ENCODE measurements around the gene PNPLA1.

Gene PNPLA1

DNA sequence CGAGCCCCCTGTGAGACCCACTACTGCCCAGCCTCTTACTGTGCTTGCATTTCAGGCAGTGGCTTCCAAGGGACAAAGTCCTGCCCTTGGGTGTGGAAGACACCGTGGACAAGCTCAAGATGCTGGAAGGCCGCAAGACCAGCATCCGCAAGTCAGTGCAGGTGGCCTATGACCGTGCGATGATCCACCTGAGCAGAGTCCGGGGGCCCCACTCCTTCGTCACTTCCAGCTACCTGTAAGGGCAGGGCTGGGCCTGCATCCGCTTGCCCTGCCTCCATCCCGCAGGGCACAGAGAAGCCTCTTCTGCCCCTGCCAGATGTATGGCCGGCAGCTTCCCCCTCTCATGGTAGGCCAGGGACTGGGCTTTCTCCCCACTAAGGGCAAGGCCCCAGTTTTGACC, 39.5 kb upstream of the PNPLA1 start:
- no peaks in the 10 kb centered on the region for H3K4me1 ChIP-seq (ENCODE audit: control insufficient read depth, insufficient read depth, low read length)
- no peak overlapping the region for H3K4me3 ChIP-seq (ENCODE audit: low read length in 2 of 2)
- H3K27ac ChIP-seq (ENCODE audit: low read length): no peak overlapping the region
- no peaks in the 10 kb centered on the region for H3K27me3 ChIP-seq (ENCODE audit: control insufficient read depth in 1 of 2, insufficient read depth in 2 of 2, low read length in 2 of 2)
- H3K9me3 ChIP-seq (ENCODE audit: control insufficient read depth in 2 of 2, low read length in 2 of 2): no peaks in the 10 kb centered on the region
- H3K36me3 ChIP-seq (ENCODE audit: control insufficient read depth in 2 of 2, insufficient read depth in 2 of 2, low read length in 2 of 2): peaks cover 48 to 60% of the 10 kb centered on the region in 2 donors
- H3K9ac ChIP-seq (ENCODE audit: low read length in 2 of 2): no peak overlapping the region

DNA sequence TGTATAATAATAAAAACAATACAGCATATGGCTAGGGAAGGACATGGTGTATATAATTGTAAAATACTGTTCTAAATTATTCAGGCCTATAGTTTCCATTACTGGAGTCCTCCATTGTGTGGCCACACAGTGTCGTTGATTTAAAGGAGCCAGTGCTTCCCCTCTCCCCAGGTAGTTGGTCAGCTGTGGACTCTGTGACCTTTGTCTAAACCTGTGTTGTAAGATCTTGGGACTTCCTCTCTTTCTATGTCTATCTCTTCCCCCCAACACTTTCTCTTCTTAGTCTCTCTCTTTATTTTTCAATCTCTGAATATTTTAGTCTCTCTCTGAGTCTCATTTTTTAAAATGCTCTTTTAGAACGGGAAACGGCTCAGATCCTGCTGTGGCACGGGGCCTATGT, 37.7 kb upstream of the PNPLA1 start:
- Histone ChIP-seq H3K27ac (ENCODE audit: low read length) (no peak overlapping the region), H3K4me1 (ENCODE audit: control insufficient read depth, insufficient read depth, low read length) (no peaks in the 10 kb centered on the region), H3K9me3 (ENCODE audit: control insufficient read depth in 2 of 2, low read length in 2 of 2) (no peaks in the 10 kb centered on the region), H3K9ac (ENCODE audit: low read length in 2 of 2) (no peak overlapping the region), H3K4me3 (ENCODE audit: low read length in 2 of 2) (no peak overlapping the region), H3K36me3 (ENCODE audit: control insufficient read depth in 2 of 2, insufficient read depth in 2 of 2, low read length in 2 of 2) (peaks cover 35 to 53% of the 10 kb centered on the region in 2 donors), H3K27me3 (ENCODE audit: control insufficient read depth in 1 of 2, insufficient read depth in 2 of 2, low read length in 2 of 2) (no peaks in the 10 kb centered on the region)

GRCh38 chr6:36235309-36235708, 34.6 kb upstream of the PNPLA1 start:
- no peak overlapping the region for H3K27ac ChIP-seq (ENCODE audit: low read length)
- H3K27me3 ChIP-seq (ENCODE audit: control insufficient read depth in 1 of 2, insufficient read depth in 2 of 2, low read length in 2 of 2): no peaks in the 10 kb centered on the region
- no peak overlapping the region for H3K4me3 ChIP-seq (ENCODE audit: low read length in 2 of 2)
- no peaks in the 10 kb centered on the region for H3K9me3 ChIP-seq (ENCODE audit: control insufficient read depth in 2 of 2, low read length in 2 of 2)
- peaks cover 13 to 27% of the 10 kb centered on the region in 2 donors for H3K36me3 ChIP-seq (ENCODE audit: control insufficient read depth in 2 of 2, insufficient read depth in 2 of 2, low read length in 2 of 2)
- no peaks in the 10 kb centered on the region for H3K4me1 ChIP-seq (ENCODE audit: control insufficient read depth, insufficient read depth, low read length)
- H3K9ac ChIP-seq (ENCODE audit: low read length in 2 of 2): no peak overlapping the region

DNA sequence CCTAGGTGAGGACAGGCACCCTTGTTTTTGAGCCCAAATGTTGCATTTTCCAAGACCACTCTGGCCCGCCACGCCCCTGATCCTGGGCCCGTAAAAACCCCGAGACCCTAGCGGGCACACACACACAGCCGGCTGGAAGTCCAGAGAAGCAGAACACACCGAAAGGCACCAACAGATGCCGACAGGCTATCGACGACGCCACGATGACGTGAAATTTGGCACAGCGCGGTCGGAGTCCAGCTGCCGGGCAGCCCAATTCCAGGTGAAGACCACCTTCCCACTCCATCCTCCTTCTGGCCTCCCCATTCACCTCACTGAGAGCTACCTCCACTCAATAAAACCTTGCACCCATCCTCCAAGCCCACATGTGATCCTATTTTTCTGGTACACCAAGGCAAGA, 34.0 kb upstream of the PNPLA1 start:
- Histone ChIP-seq H3K4me3 (ENCODE audit: low read length in 2 of 2) (no peak overlapping the region), H3K27me3 (ENCODE audit: control insufficient read depth in 1 of 2, insufficient read depth in 2 of 2, low read length in 2 of 2) (no peaks in the 10 kb centered on the region), H3K36me3 (ENCODE audit: control insufficient read depth in 2 of 2, insufficient read depth in 2 of 2, low read length in 2 of 2) (peaks cover 7 to 21% of the 10 kb centered on the region in 2 donors), H3K9ac (ENCODE audit: low read length in 2 of 2) (no peak overlapping the region), H3K9me3 (ENCODE audit: control insufficient read depth in 2 of 2, low read length in 2 of 2) (no peaks in the 10 kb centered on the region), H3K4me1 (ENCODE audit: control insufficient read depth, insufficient read depth, low read length) (no peaks in the 10 kb centered on the region), H3K27ac (ENCODE audit: low read length) (no peak overlapping the region)

- peaks cover 0 to 2% of the 10 kb centered on the region in 2 donors for H3K36me3 ChIP-seq (ENCODE audit: control insufficient read depth in 2 of 2, insufficient read depth in 2 of 2, low read length in 2 of 2)
- no peak overlapping the region for H3K9ac ChIP-seq (ENCODE audit: low read length in 2 of 2)
- H3K27ac ChIP-seq (ENCODE audit: low read length): no peak overlapping the region
- H3K4me3 ChIP-seq (ENCODE audit: low read length in 2 of 2): no peak overlapping the region
- H3K9me3 ChIP-seq (ENCODE audit: control insufficient read depth in 2 of 2, low read length in 2 of 2): no peaks in the 10 kb centered on the region
- H3K4me1 ChIP-seq (ENCODE audit: control insufficient read depth, insufficient read depth, low read length): no peaks in the 10 kb centered on the region
- H3K27me3 ChIP-seq (ENCODE audit: control insufficient read depth in 1 of 2, insufficient read depth in 2 of 2, low read length in 2 of 2): peaks cover 0 to 2% of the 10 kb centered on the region in 2 donors
Observed at GRCh38 chr6:36239774-36240173, 30.1 kb upstream of the PNPLA1 start.

DNA sequence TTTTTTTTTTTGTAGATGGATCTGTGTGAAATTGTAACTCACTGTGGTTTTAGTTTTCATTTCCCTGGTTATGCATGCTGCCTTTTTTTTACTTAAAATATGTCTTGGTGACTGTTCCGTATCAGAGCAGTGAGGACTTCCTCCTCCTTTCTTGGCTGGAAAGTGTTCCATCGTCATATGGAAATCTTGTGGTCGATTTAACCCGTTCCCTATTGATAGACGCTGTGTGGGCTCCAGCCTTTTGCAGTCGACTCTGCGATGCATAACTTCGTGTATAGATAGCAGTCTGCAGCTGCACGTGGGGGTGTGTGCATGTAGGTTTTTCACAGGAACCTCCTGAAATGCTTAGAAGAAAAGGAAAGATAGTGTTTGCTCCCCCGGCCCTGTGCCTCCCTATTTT, 28.1 kb upstream of the PNPLA1 start:
- H3K9me3 ChIP-seq (ENCODE audit: control insufficient read depth in 2 of 2, low read length in 2 of 2): no peaks in the 10 kb centered on the region
- no peak overlapping the region for H3K9ac ChIP-seq (ENCODE audit: low read length in 2 of 2)
- H3K36me3 ChIP-seq (ENCODE audit: control insufficient read depth in 2 of 2, insufficient read depth in 2 of 2, low read length in 2 of 2): no peaks in the 10 kb centered on the region
- no peak overlapping the region for H3K4me3 ChIP-seq (ENCODE audit: low read length in 2 of 2)
- H3K27me3 ChIP-seq (ENCODE audit: control insufficient read depth in 1 of 2, insufficient read depth in 2 of 2, low read length in 2 of 2): peaks cover 0 to 2% of the 10 kb centered on the region in 2 donors
- no peaks in the 10 kb centered on the region for H3K4me1 ChIP-seq (ENCODE audit: control insufficient read depth, insufficient read depth, low read length)
- H3K27ac ChIP-seq (ENCODE audit: low read length): no peak overlapping the region

GRCh38 chr6:36242161-36242560, 27.7 kb upstream of the PNPLA1 start:
- H3K9me3 ChIP-seq (ENCODE audit: control insufficient read depth in 2 of 2, low read length in 2 of 2): no peaks in the 10 kb centered on the region

GRCh38 chr6:36242626-36243025, 27.2 kb upstream of the PNPLA1 start:
- no peaks in the 10 kb centered on the region for H3K36me3 ChIP-seq (ENCODE audit: control insufficient read depth in 2 of 2, insufficient read depth in 2 of 2, low read length in 2 of 2)

More at GRCh38 chr6:36242161-36242560, 27.7 kb upstream of the PNPLA1 start:
- Histone ChIP-seq H3K4me3 (ENCODE audit: low read length in 2 of 2) (no peak overlapping the region), H3K9ac (ENCODE audit: low read length in 2 of 2) (no peak overlapping the region), H3K27ac (ENCODE audit: low read length) (no peak overlapping the region), H3K27me3 (ENCODE audit: control insufficient read depth in 1 of 2, insufficient read depth in 2 of 2, low read length in 2 of 2) (peaks cover 0 to 2% of the 10 kb centered on the region in 2 donors), H3K36me3 (ENCODE audit: control insufficient read depth in 2 of 2, insufficient read depth in 2 of 2, low read length in 2 of 2) (no peaks in the 10 kb centered on the region), H3K4me1 (ENCODE audit: control insufficient read depth, insufficient read depth, low read length) (no peaks in the 10 kb centered on the region)

GRCh38 chr6:36243562-36244212, 26.2 kb upstream of the PNPLA1 start:
- H3K27ac ChIP-seq (ENCODE audit: low read length): no peak overlapping the region
- H3K4me3 ChIP-seq (ENCODE audit: low read length in 2 of 2): no peak overlapping the region
- no peaks in the 10 kb centered on the region for H3K9me3 ChIP-seq (ENCODE audit: control insufficient read depth in 2 of 2, low read length in 2 of 2)
- no peaks in the 10 kb centered on the region for H3K36me3 ChIP-seq (ENCODE audit: control insufficient read depth in 2 of 2, insufficient read depth in 2 of 2, low read length in 2 of 2)
- no peak overlapping the region for H3K9ac ChIP-seq (ENCODE audit: low read length in 2 of 2)
- peaks cover 0 to 2% of the 10 kb centered on the region in 2 donors for H3K27me3 ChIP-seq (ENCODE audit: control insufficient read depth in 1 of 2, insufficient read depth in 2 of 2, low read length in 2 of 2)
- H3K4me1 ChIP-seq (ENCODE audit: control insufficient read depth, insufficient read depth, low read length): no peaks in the 10 kb centered on the region

More at GRCh38 chr6:36242626-36243025, 27.2 kb upstream of the PNPLA1 start:
- H3K9ac ChIP-seq (ENCODE audit: low read length in 2 of 2): no peak overlapping the region
- H3K9me3 ChIP-seq (ENCODE audit: control insufficient read depth in 2 of 2, low read length in 2 of 2): no peaks in the 10 kb centered on the region
- peaks cover 0 to 2% of the 10 kb centered on the region in 2 donors for H3K27me3 ChIP-seq (ENCODE audit: control insufficient read depth in 1 of 2, insufficient read depth in 2 of 2, low read length in 2 of 2)
- no peak overlapping the region for H3K4me3 ChIP-seq (ENCODE audit: low read length in 2 of 2)
- no peaks in the 10 kb centered on the region for H3K4me1 ChIP-seq (ENCODE audit: control insufficient read depth, insufficient read depth, low read length)
- no peak overlapping the region for H3K27ac ChIP-seq (ENCODE audit: low read length)

- H3K9me3 ChIP-seq (ENCODE audit: control insufficient read depth in 2 of 2, low read length in 2 of 2): no peaks in the 10 kb centered on the region
- H3K9ac ChIP-seq (ENCODE audit: low read length in 2 of 2): no peak overlapping the region
- no peaks in the 10 kb centered on the region for H3K36me3 ChIP-seq (ENCODE audit: control insufficient read depth in 2 of 2, insufficient read depth in 2 of 2, low read length in 2 of 2)
- H3K27ac ChIP-seq (ENCODE audit: low read length): no peak overlapping the region
- H3K27me3 ChIP-seq (ENCODE audit: control insufficient read depth in 1 of 2, insufficient read depth in 2 of 2, low read length in 2 of 2): peaks cover 0 to 2% of the 10 kb centered on the region in 2 donors
- H3K4me3 ChIP-seq (ENCODE audit: low read length in 2 of 2): no peak overlapping the region
- H3K4me1 ChIP-seq (ENCODE audit: control insufficient read depth, insufficient read depth, low read length): no peaks in the 10 kb centered on the region
Observed at GRCh38 chr6:36244641-36245280, 25.1 kb upstream of the PNPLA1 start.

DNA sequence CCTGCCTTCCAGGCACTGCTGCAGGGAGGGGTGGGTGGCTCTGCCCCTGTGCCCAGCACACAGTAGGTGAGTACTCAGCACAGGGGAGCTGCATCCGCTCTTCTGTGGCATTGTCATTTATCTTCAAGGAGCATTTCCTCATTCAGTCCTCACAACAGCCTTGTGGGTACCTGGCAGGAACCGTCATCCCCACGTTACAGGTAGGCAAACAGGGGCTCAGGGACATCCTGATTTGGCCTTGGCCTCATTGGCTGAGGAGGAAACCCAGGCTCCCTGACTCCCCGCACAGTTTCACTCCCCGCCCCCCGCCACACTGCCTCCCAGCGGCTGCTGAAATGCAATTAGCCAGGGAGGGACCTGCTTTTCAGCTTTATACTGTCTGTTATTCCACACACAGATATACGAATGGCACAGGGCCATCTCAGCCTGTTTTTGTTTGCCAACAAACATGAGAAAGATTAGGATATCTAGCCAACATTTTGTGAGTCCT, 24.2 kb upstream of the PNPLA1 start:
- Histone ChIP-seq H3K27ac (ENCODE audit: low read length) (no peak overlapping the region), H3K4me3 (ENCODE audit: low read length in 2 of 2) (no peak overlapping the region), H3K27me3 (ENCODE audit: control insufficient read depth in 1 of 2, insufficient read depth in 2 of 2, low read length in 2 of 2) (peaks cover 0 to 2% of the 10 kb centered on the region in 2 donors), H3K36me3 (ENCODE audit: control insufficient read depth in 2 of 2, insufficient read depth in 2 of 2, low read length in 2 of 2) (no peaks in the 10 kb centered on the region), H3K9me3 (ENCODE audit: control insufficient read depth in 2 of 2, low read length in 2 of 2) (no peaks in the 10 kb centered on the region), H3K9ac (ENCODE audit: low read length in 2 of 2) (no peak overlapping the region), H3K4me1 (ENCODE audit: control insufficient read depth, insufficient read depth, low read length) (no peaks in the 10 kb centered on the region)

Data from stomach smooth muscle (tissue), 2 donors.